PC-9 (cell line): ENCODE data around the gene POLR1D. TPM values are rescaled to one million over a fixed set of nuclear protein-coding genes. Genes with fewer than 3 reads are reported as not detected.

Experiments used
- BruUV-seq: library from RNA; stranded (reverse); fragments of 400-500 nt; replicated peaks from 2 replicates; lab custom pipeline; 2021; lab: Mats Ljungman, UMichigan
- CTCF ChIA-PET: fragments of 300-600 bp; sonication (Branson Sonifier 250); formaldehyde crosslinking; loops from one replicate; lab custom pipeline; 2022; ENCODE audit warnings: antibody characterized with exemption; lab: Charles Lee
- POLR2A ChIA-PET: fragments of 300-600 bp; sonication (Branson Sonifier 250); formaldehyde crosslinking; loops from one replicate; lab custom pipeline; 2022; ENCODE audit warnings: antibody characterized with exemption; ENCODE audit not compliant: unreplicated experiment; lab: Charles Lee
- DNase-seq, 2 experiments: peaks; one replicate each; pipeline versions ENCODE4 v3.0.0 to v3.0.0-alpha.2; 2015 to 2022; ENCODE audit warnings: mixed read lengths in 1 of 2
- H2AFZ ChIP-seq: fragments of 200-600 bp; sonication (generic); 2 replicates; pipeline ENCODE4 v1.8.1; 2017; ENCODE audit warnings: antibody characterized with exemption
- H3F3A ChIP-seq: fragments of 200-600 bp; sonication (generic); 2 replicates; pipeline ENCODE4 v1.8.1; 2017; ENCODE audit warnings: antibody characterized with exemption, mild to moderate bottlenecking, low read depth; ENCODE audit not compliant: insufficient read depth
- H3K27ac ChIP-seq: fragments of 200-600 bp; sonication (generic); 2 replicates; pipeline ENCODE4 v1.6.1; 2016; ENCODE audit warnings: mixed run types
- H3K27me3 ChIP-seq: fragments of 200-600 bp; sonication (generic); 2 replicates; pipeline ENCODE4 v1.6.1; 2016; ENCODE audit warnings: low read depth, mixed run types; ENCODE audit not compliant: insufficient read depth
- H3K36me3 ChIP-seq: fragments of 200-600 bp; sonication (generic); 2 replicates; pipeline ENCODE4 v1.6.1; 2016; ENCODE audit warnings: low read depth, mixed run types
- H3K4me1 ChIP-seq: fragments of 200-600 bp; sonication (generic); replicated peaks from 2 replicates; pipeline ENCODE4 v1.6.1; 2016; ENCODE audit warnings: mixed run types; ENCODE audit not compliant: insufficient read depth
- H3K4me2 ChIP-seq: fragments of 200-600 bp; sonication (generic); 2 replicates; pipeline ENCODE4 v1.6.1; 2017; ENCODE audit warnings: mixed run types
- H3K4me3 ChIP-seq: fragments of 200-600 bp; sonication (generic); 2 replicates; pipeline ENCODE4 v1.6.1; 2016; ENCODE audit warnings: mixed run types
- H3K79me2 ChIP-seq: fragments of 200-600 bp; sonication (generic); 2 replicates; pipeline ENCODE4 v1.6.1; 2017; ENCODE audit warnings: low read depth, mixed run types
- H3K9me2 ChIP-seq: fragments of 200-600 bp; sonication (generic); 2 replicates; pipeline ENCODE4 v1.8.1; 2017; ENCODE audit warnings: mild to moderate bottlenecking; ENCODE audit not compliant: insufficient read depth
- H3K9me3 ChIP-seq: fragments of 200-600 bp; sonication (generic); 2 replicates; pipeline ENCODE4 v1.8.1; 2016; ENCODE audit warnings: low read depth; ENCODE audit not compliant: insufficient read depth
- H4K20me1 ChIP-seq: fragments of 200-600 bp; sonication (generic); 2 replicates; pipeline ENCODE4 v1.8.1; 2017; ENCODE audit not compliant: insufficient read depth
- EZH2 ChIP-seq: fragments of 200-600 bp; sonication (generic); IDR thresholded peaks from 2 replicates; pipeline ENCODE4 v1.8.0; 2017; ENCODE audit warnings: antibody characterized with exemption, low read depth
- intact Hi-C: fragments of 100-400 bp; cut with micrococcal nuclease; formaldehyde crosslinking; loops from one replicate; pipeline ENCODE4 v1.10.0; 2022; ENCODE audit not compliant: unreplicated experiment
- total RNA-seq: library from RNA; stranded (reverse); gene quantifications from 2 replicates; pipeline ENCODE4 v1.2.3, GENCODE V29; 2021
- TF ChIP-seq, protein P1 (sequence below): fragments of 200-600 bp; sonication (generic); conservative IDR thresholded peaks from 2 replicates; pipeline ENCODE4 v1.6.1; 2017; ENCODE audit warnings: mixed run types, antibody characterized with exemption, mild to moderate bottlenecking, moderate library complexity

Gene POLR1D
- total RNA-seq, 1 experiment from 2014 or later = 119 TPM

DNA sequence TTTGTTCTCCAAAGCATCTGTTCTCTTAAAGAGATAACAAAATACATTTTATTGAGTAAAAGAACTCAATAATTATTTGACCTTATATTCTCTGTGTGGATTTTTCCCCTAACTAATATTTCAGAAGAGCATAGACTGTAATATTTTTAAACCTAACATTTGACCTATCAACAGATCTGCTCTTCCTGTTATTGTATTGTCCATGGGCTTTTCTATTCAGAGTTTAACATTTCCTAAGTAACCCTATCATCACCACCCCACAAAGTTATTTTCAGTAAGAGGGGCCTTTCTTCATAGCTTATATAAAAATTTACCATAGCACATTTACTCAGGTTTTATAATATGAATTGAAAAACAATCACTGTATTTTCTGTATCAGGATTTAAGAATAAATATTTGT is 17.5 kb downstream of the POLR1D start:
- H3K4me1 ChIP-seq = no peaks in the 10 kb centered on the region
- peaks cover 31% of the 10 kb centered on the region for H4K20me1 ChIP-seq
- H3K9me3 ChIP-seq = no peaks in the 10 kb centered on the region
- ChIA-PET POLR2A (interaction anchor here (0.5 kb wide), 1 partner anchor 70 kb away, joined by 3 read pairs; no protein-coding TSS in a partner anchor), CTCF (no interaction called here)
- H3K4me3 ChIP-seq = no peak overlapping the region
- H3K9me2 ChIP-seq = no peaks in the 10 kb centered on the region
- no peak overlapping the region for H3K4me2 ChIP-seq
- TF ChIP-seq EZH2 = no peak
- TF ChIP-seq, protein P1, sequence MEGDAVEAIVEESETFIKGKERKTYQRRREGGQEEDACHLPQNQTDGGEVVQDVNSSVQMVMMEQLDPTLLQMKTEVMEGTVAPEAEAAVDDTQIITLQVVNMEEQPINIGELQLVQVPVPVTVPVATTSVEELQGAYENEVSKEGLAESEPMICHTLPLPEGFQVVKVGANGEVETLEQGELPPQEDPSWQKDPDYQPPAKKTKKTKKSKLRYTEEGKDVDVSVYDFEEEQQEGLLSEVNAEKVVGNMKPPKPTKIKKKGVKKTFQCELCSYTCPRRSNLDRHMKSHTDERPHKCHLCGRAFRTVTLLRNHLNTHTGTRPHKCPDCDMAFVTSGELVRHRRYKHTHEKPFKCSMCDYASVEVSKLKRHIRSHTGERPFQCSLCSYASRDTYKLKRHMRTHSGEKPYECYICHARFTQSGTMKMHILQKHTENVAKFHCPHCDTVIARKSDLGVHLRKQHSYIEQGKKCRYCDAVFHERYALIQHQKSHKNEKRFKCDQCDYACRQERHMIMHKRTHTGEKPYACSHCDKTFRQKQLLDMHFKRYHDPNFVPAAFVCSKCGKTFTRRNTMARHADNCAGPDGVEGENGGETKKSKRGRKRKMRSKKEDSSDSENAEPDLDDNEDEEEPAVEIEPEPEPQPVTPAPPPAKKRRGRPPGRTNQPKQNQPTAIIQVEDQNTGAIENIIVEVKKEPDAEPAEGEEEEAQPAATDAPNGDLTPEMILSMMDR = no peak
- DNase-seq = no peak
- H3K27me3 ChIP-seq = no peaks in the 10 kb centered on the region
- H3K36me3 ChIP-seq = peaks cover 4% of the 10 kb centered on the region; the same call in 1 of the 2 replicates
- no peak overlapping the region for H2AFZ ChIP-seq
- no TSS peak for BruUV-seq
- no peak overlapping the region for H3K27ac ChIP-seq
- H3K79me2 ChIP-seq = peaks cover 65% of the 10 kb centered on the region
- no peaks in the 10 kb centered on the region for H3F3A ChIP-seq
- intact Hi-C loops = no loop called here

DNA sequence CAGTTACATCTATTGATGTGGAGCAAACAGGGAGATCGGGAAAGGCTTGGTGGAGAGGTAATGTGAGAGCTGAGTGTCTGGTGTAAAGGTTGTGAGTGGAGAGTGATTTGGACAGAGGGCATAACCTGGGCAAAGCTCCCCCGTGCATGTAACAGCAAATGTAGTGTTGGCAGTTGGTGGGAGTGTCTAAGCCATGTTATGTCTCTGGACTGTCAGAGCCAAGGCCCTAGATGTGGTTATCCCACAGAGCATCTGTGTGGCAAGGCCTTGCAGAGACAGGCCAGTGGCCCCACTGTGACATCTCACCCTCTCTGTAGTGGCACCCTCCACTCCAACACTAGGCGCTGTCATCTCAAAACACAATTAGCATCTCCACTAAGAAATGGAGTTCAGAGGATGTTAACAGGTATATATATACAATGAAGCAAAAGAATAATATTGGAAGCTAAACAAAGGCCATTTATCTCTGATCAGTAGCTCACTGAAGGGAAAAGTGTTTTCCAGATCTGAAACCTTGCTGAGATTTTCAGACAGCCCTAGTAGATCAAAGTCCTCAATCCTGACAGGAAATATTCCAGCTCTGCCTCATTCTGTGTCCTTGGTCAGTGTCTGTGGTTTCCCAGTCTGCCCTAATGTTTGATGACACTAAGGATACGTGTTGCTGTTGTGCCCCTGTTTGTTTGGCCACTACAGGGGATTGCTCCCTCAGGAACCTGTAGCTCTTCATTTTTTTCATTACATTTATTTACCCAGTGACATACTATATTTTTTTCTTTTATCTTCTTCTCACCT is 20.2 kb downstream of the POLR1D start:
- H3K36me3 ChIP-seq = peaks cover 7% of the 10 kb centered on the region; the same call in 1 of the 2 replicates
- peaks cover 28% of the 10 kb centered on the region; the same call in 1 of the 2 replicates for H4K20me1 ChIP-seq
- no peaks in the 10 kb centered on the region for H3K27me3 ChIP-seq
- BruUV-seq = no TSS peak
- no peaks in the 10 kb centered on the region for H3F3A ChIP-seq
- TF ChIP-seq, protein P1 = no peak
- no peak for TF ChIP-seq EZH2
- intact Hi-C loops = no loop called here
- ChIA-PET CTCF (no interaction called here), POLR2A (interaction anchor here (0.6 to 0.7 kb wide), 2 partner anchors 28 to 217 kb away, joined by 3 to 4 read pairs; partner anchors contain the start of gene GTF3A)
- no peak overlapping the region for H3K4me3 ChIP-seq
- H3K9me3 ChIP-seq = no peaks in the 10 kb centered on the region
- H2AFZ ChIP-seq = no peak overlapping the region
- H3K9me2 ChIP-seq = no peaks in the 10 kb centered on the region
- H3K79me2 ChIP-seq = peaks cover 53% of the 10 kb centered on the region
- no peak overlapping the region for H3K4me2 ChIP-seq
- DNase-seq = no peak
- H3K4me1 ChIP-seq = no peaks in the 10 kb centered on the region
- H3K27ac ChIP-seq = no peak overlapping the region

DNA sequence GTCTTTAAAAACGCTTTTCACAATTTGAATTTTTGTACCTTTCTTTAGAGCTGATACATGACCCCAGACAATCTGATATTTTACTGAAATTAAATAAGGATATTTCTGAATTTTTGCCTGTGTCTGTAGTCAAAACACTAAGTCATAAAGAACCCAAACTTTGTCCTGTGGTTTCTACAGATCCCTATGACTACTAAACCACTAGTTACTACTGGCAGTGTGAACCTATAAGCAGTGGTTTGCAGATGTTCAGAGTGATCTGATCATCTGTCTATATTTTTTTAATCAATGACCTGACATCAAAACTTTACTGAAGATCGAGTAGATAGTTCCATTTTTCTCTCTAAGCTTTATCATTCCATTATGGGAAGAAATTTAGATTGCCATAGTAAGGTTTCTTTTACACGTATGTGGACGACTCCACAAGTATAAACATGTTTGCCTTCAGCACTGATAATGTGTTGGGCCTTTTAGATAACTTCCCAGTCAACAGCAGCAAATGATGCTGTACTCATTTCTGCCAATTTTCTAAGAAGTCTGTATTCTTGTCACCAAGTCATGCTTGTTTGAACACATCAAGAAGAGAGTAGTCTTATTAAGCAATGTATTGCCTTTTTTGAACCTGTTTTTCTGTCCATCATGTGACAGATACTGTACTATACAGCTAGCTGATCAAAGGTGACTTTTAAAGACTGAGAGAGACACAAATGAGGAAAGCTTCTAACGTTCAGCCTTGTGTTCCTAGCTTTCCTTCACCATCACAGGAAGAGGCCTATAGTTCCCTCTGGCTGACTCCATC is 21.8 kb downstream of the POLR1D start:
- H4K20me1 ChIP-seq = peaks cover 25% of the 10 kb centered on the region; the same call in 1 of the 2 replicates
- BruUV-seq = no TSS peak
- H3K9me2 ChIP-seq = no peaks in the 10 kb centered on the region
- POLR2A ChIA-PET = interaction anchor here (0.5 to 0.6 kb wide), 2 partner anchors 8 to 23 kb away, joined by 3 to 5 read pairs; no protein-coding TSS in a partner anchor
- H3K4me2 ChIP-seq = no peak overlapping the region
- no peak overlapping the region for H3K4me3 ChIP-seq
- CTCF ChIA-PET = no interaction called here
- TF ChIP-seq EZH2 = no peak
- TF ChIP-seq, protein P1 = no peak
- H3K36me3 ChIP-seq = peaks cover 12% of the 10 kb centered on the region
- peaks cover 2% of the 10 kb centered on the region; the same call in 1 of the 2 replicates for H3K9me3 ChIP-seq
- no peak overlapping the region for H2AFZ ChIP-seq
- H3F3A ChIP-seq = no peaks in the 10 kb centered on the region
- no peaks in the 10 kb centered on the region for H3K4me1 ChIP-seq
- no peak for DNase-seq
- H3K79me2 ChIP-seq = peaks cover 47% of the 10 kb centered on the region
- H3K27me3 ChIP-seq = no peaks in the 10 kb centered on the region
- no peak overlapping the region for H3K27ac ChIP-seq
- intact Hi-C loops = no loop called here
